Esophagus muscularis mucosa (tissue), 4 donors: Measurements from ENCODE around the gene DBH. TPM values are rescaled to one million over a fixed set of nuclear protein-coding genes. Genes with fewer than 3 reads are reported as not detected.

ENCODE experiments used
- DNase-seq: peaks from one replicate; pipeline ENCODE4 v3.0.0-alpha.2; 2017; ENCODE audit errors: extremely low spot score
- H3K27ac ChIP-seq, 4 donors: fragments of 200-600 bp; sonication (generic); replicated peaks in 1 of 4; 1 replicate in 3 of 4; 2 replicates in 1 of 4; pipeline ENCODE4 v1.5.1; 2016 to 2019; ENCODE audit warnings: mild to moderate bottlenecking in 1 of 4
- H3K27me3 ChIP-seq, 4 donors: fragments of 200-600 bp; sonication (generic); one replicate each; pipeline versions ENCODE4 v1.5.1 to v1.6.0; 2016 to 2019
- H3K36me3 ChIP-seq, 4 donors: fragments of 200-600 bp; sonication (generic); one replicate each; pipeline ENCODE4 v1.5.1; 2016 to 2019
- H3K4me1 ChIP-seq, 4 donors: fragments of 200-600 bp; sonication (generic); one replicate each; pipeline ENCODE4 v1.5.1; 2016 to 2019
- H3K4me3 ChIP-seq, 4 donors: fragments of 200-600 bp; sonication (generic); 1 replicate in 2 of 4; 2 replicates in 2 of 4; pipeline ENCODE4 v1.5.1; 2016 to 2019; ENCODE audit warnings: mild to moderate bottlenecking in 4 of 4, moderate library complexity in 1 of 4
- H3K9me3 ChIP-seq, 4 donors: fragments of 200-600 bp; sonication (generic); 1 replicate in 3 of 4; 2 replicates in 1 of 4; pipeline ENCODE4 v1.5.1; 2016 to 2019
- CTCF ChIP-seq, 3 experiments: fragments of 200-600 bp in 2 of 3; fragments of 450-650 bp in 1 of 3; sonication (generic) in 2 of 3; IDR thresholded peaks; one replicate each; pipeline ENCODE4 v1.5.1; 2017 to 2019; ENCODE audit warnings: antibody characterized with exemption in 3 of 3, mild to moderate bottlenecking in 2 of 3, moderate library complexity in 1 of 3
- EP300 ChIP-seq: sonication (generic); formaldehyde crosslinking; IDR thresholded peaks from one replicate; pipeline ENCODE4 v1.6.1; 2017; ENCODE audit warnings: antibody characterized with exemption
- POLR2A ChIP-seq: fragments of 450-650 bp; IDR thresholded peaks from one replicate; pipeline ENCODE4 v1.6.1; 2017; ENCODE audit warnings: antibody characterized with exemption, moderate library complexity, mild to moderate bottlenecking, low read depth
- POLR2AphosphoS5 ChIP-seq, 2 donors: sonication (generic); formaldehyde crosslinking; IDR thresholded peaks; one replicate each; pipeline ENCODE4 v1.6.1; 2017; ENCODE audit warnings: antibody characterized with exemption in 2 of 2
- WGBS: methylation state at CpG from one replicate; pipeline ENCODE4 v1.1.5; 2018; 5-methylcytosine and 5-hydroxymethylcytosine counted together
- intact Hi-C: fragments of 100-400 bp; cut with DNase I; formaldehyde crosslinking; loops from one replicate; pipeline ENCODE4 v1.15.1; 2023
- total RNA-seq, 4 donors: library from RNA; depleted of rRNA; stranded (reverse); fragments of >200 nt; gene quantifications; one replicate each; pipeline versions ENCODE4 v1.1.0 to v1.2.1, GENCODE V29; 2016

DBH gene
- total RNA-seq, 4 donors from 2014 or later = 0.06 TPM; not detected in 3

DNA sequence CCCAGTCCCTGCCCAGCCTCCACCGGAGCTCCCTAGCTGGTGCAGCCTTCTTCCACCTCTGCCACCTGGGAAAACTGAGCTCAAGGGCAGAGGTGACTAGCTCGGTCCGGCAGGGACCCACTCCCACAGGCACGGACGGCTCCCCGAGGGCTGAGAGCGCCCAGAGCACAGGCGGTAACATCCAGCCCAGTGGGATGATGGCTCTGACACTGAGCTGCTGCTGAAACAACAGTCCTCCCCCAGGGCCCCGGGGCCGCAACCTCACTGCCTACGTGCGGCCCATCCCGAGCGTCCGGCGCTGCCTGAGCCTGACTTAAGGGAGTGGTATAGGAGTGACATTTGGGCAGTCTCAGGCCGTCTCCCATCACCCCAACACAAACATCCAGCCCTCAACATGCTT lies 30.7 kb upstream of the DBH start:
- H3K27ac ChIP-seq = no peak overlapping the region
- DNase-seq = no peak
- 83% methylated on average over 15 of the region's 17 CpGs for WGBS
- TF ChIP-seq POLR2A (no peak), POLR2AphosphoS5 (IDR thresholded peaks at IDR 0.05) (no peak), EP300 (no peak), CTCF (IDR thresholded peaks at IDR 0.05) (no peak)
- H3K9me3 ChIP-seq = no peaks in the 10 kb centered on the region
- H3K27me3 ChIP-seq = peaks cover 0 to 97% (median 27%) of the 10 kb centered on the region in 4 donors
- intact Hi-C loops = no loop called here
- no peaks in the 10 kb centered on the region for H3K36me3 ChIP-seq
- peaks cover 0 to 12% (median 4%) of the 10 kb centered on the region in 4 donors for H3K4me1 ChIP-seq
- no peak overlapping the region for H3K4me3 ChIP-seq

GRCh38 chr9:133605856-133606707 lies 30.1 kb upstream of the DBH start:
- no peak for DNase-seq

DNA sequence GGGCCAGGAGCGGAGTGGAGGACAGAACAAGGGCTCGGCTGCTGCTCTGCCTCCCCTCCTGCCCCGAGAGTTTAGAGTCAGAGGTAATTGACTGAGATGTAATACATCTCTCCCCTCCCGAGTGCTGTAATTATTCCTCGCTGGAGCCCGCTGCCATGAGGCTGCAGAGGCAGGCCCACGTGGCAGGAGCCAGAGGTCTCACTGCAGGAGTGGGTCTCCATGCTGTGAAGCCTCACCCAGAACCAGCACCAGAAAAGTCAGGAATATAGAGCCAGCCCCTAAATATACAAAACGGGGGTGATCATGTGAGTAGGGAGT lies 29.5 kb upstream of the DBH start:
- TF ChIP-seq EP300 = no peak
- TF ChIP-seq CTCF (IDR thresholded peaks at IDR 0.05) = no peak
- no peak for TF ChIP-seq POLR2AphosphoS5 (IDR thresholded peaks at IDR 0.05)
- no peak for TF ChIP-seq POLR2A
- Histone ChIP-seq H3K4me3 (no peak overlapping the region), H3K4me1 (peaks cover 0 to 12% (median 4%) of the 10 kb centered on the region in 4 donors), H3K9me3 (no peaks in the 10 kb centered on the region), H3K27ac (no peak overlapping the region), H3K27me3 (peaks cover 2 to 99% (median 31%) of the 10 kb centered on the region in 4 donors), H3K36me3 (no peaks in the 10 kb centered on the region)
- DNase-seq = no peak
- WGBS = 51% methylated on average over 8 of the region's 8 CpGs
- intact Hi-C loops = no loop called here

More at GRCh38 chr9:133605856-133606707, 30.1 kb upstream of the DBH start:
- Histone ChIP-seq H3K36me3 (no peaks in the 10 kb centered on the region), H3K4me1 (peaks cover 0 to 12% (median 4%) of the 10 kb centered on the region in 4 donors), H3K9me3 (no peaks in the 10 kb centered on the region), H3K27me3 (peaks cover 2 to 99% (median 31%) of the 10 kb centered on the region in 4 donors), H3K4me3 (no peak overlapping the region), H3K27ac (no peak overlapping the region)
- intact Hi-C loops = no loop called here
- no peak for TF ChIP-seq EP300
- no peak for TF ChIP-seq CTCF (IDR thresholded peaks at IDR 0.05)
- TF ChIP-seq POLR2AphosphoS5 (IDR thresholded peaks at IDR 0.05) = no peak
- no peak for TF ChIP-seq POLR2A
- WGBS = 54% methylated on average over 7 of the region's 16 CpGs

- no peak overlapping the region for H3K4me3 ChIP-seq
- TF ChIP-seq EP300 = no peak
- no peak for TF ChIP-seq POLR2AphosphoS5 (IDR thresholded peaks at IDR 0.05)
- no peak for TF ChIP-seq POLR2A
- TF ChIP-seq CTCF (IDR thresholded peaks at IDR 0.05) = no peak
- WGBS = 52% methylated on average over 5 of the region's 7 CpGs
- peaks cover 0 to 12% (median 4%) of the 10 kb centered on the region in 4 donors for H3K4me1 ChIP-seq
- peaks cover 2 to 99% (median 31%) of the 10 kb centered on the region in 4 donors for H3K27me3 ChIP-seq
- no peak for DNase-seq
- H3K36me3 ChIP-seq = no peaks in the 10 kb centered on the region
- no peaks in the 10 kb centered on the region for H3K9me3 ChIP-seq
- intact Hi-C loops = no loop called here
- no peak overlapping the region for H3K27ac ChIP-seq
Observed at GRCh38 chr9:133607381-133607780, 28.8 kb upstream of the DBH start.
